ENCODE results near the gene OR2A42.
"Not testable (repeated sequence)": the region's sequence is repeated elsewhere in the genome, so short reads cannot be mapped to it uniquely, and the experiment has no call there.

DNA sequence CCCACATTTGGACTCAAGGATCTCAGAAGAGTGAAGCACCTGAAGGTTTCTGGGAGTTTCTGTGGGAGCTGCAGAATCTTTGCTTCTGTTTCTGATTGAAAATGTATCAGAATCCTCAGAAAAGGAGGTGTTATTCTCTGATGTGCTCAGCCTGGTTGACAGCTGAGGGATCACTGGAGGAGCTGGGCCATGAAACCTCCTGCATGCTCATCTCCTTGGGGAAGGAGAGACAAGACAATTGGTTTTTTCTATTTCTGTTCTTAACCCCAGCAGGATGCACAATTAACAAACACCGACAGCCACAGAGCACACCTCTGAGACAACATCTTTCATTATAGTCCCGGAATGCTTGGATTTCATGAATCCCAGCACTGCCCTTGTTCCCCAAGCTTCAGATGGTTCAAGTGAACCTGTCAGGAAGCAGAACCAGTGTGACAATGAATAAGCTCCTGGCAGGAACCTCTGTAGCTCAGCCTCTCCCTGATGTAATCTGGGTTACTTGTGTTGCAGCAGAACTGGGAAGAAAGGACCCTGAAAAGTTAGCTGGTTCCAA lies 799 bp downstream of the OR2A42 start:
- TF ChIP-seq, protein P1, sequence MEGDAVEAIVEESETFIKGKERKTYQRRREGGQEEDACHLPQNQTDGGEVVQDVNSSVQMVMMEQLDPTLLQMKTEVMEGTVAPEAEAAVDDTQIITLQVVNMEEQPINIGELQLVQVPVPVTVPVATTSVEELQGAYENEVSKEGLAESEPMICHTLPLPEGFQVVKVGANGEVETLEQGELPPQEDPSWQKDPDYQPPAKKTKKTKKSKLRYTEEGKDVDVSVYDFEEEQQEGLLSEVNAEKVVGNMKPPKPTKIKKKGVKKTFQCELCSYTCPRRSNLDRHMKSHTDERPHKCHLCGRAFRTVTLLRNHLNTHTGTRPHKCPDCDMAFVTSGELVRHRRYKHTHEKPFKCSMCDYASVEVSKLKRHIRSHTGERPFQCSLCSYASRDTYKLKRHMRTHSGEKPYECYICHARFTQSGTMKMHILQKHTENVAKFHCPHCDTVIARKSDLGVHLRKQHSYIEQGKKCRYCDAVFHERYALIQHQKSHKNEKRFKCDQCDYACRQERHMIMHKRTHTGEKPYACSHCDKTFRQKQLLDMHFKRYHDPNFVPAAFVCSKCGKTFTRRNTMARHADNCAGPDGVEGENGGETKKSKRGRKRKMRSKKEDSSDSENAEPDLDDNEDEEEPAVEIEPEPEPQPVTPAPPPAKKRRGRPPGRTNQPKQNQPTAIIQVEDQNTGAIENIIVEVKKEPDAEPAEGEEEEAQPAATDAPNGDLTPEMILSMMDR (conservative IDR thresholded peaks at IDR 0.05; ENCODE audit: low read depth, low read length), result not testable (repeated sequence)
- TF ChIP-seq EZH2 (IDR thresholded peaks at IDR 0.05; ENCODE audit: borderline replicate concordance, low read depth, low read length, poor library complexity, severe bottlenecking), result not testable (repeated sequence)

All from A673 (cell line).